ENCODE measurements around the gene HSP90AB1. TPM values are rescaled to one million over a fixed set of nuclear protein-coding genes. Genes with fewer than 3 reads are reported as not detected.

The HSP90AB1 gene
- total and polyA plus RNA-seq, 9 of the 15 experiments (the other 6 are each of a cell fraction or from before 2014, with no cell fraction given) = 1,780 to 3,358 (median 2,262) TPM

DNA sequence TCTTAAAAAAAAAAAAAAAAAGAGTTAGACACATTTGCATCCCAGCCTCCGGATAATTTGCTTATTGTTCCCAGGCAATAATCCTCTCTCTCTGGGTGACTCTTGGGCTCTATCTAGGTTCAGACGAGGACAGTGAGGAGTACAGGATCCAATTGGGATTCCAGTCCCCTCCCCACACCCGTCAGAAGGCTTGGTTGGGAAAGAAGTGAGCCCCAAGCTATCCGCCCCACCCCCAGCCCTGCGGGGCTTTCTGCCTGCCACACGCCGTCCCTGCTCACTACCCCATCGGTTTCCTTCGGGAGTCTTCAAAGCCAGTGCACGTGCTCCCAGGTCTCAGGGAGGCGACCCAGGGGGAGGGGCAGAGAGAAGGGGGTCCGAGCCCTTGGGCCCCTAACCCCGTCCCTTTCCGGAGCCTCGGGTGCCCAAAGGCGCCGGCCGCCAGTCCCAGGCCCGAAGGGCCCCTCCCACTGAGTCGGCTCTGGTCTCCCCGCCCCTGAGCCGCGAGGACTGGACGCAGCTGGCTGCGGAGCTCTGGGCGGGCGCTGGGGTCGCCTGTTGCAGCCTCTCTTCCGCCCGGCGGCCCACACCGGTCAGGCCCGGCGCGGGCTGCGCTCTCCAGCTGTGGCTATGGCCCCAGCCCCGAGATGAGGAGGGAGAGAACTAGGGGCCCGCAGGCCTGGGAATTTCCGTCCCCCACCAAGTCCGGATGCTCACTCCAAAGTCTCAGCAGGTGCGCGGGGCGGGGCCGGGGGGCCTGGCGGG lies 27.7 kb upstream of the HSP90AB1 start (continued):
- TF ChIP-seq RB1 (IDR thresholded peaks at IDR 0.05; ENCODE audit: low read depth) (peak; percentile 74; the same call in 1 of the 2 replicates), ZSCAN29 (IDR thresholded peaks at IDR 0.05) (0 out of 2 replicates have a peak, but pooled peaks have one; percentile 30), MCM3 (IDR thresholded peaks at IDR 0.05) (no peak), GATAD2A (IDR thresholded peaks at IDR 0.05) (0 out of 2 replicates have a peak, but pooled peaks have one; percentile 51), RBBP5 (IDR thresholded peaks at IDR 0.05; ENCODE audit: borderline replicate concordance, insufficient read depth, low read length, poor library complexity, severe bottlenecking) (peak; percentile 74), ZBTB26 (CRISPR knock-in tag; IDR thresholded peaks at IDR 0.05) (0 out of 2 replicates have a peak, but pooled peaks have one; percentile 61), ZNF384 (IDR thresholded peaks at IDR 0.05; ENCODE audit: low read depth, low read length) (peak; percentile 47), MXI1 (IDR thresholded peaks at IDR 0.05; ENCODE audit: low read depth, low read length) (no peak), ZNF184 (CRISPR knock-in tag; IDR thresholded peaks at IDR 0.05) (no peak), GABPB1 (CRISPR knock-in tag; IDR thresholded peaks at IDR 0.05) (peak; percentile 67), PRPF4 (IDR thresholded peaks at IDR 0.05; ENCODE audit: insufficient read depth, low read depth, low read length, poor library complexity, severe bottlenecking) (no peak), NRF1 (conservative IDR thresholded peaks at IDR 0.05 in 1 of 2, IDR thresholded peaks at IDR 0.05 in 1 of 2) (peak; percentile 77 to 79), E4F1 (CRISPR knock-in tag; IDR thresholded peaks at IDR 0.05; ENCODE audit: borderline replicate concordance) (no peak), FOXK1 (CRISPR knock-in tag; IDR thresholded peaks at IDR 0.05; ENCODE audit: borderline replicate concordance) (peak; percentile 92; the same call in 1 of the 2 replicates), POLR2AphosphoS5 (IDR thresholded peaks at IDR 0.05; ENCODE audit: control insufficient read depth, insufficient read depth, low read depth, low read length) (peak; percentile 61; the same call in 1 of the 2 replicates), ZKSCAN8 (CRISPR knock-in tag; IDR thresholded peaks at IDR 0.05) (no peak), ZNF354B (CRISPR knock-in tag; IDR thresholded peaks at IDR 0.05) (no peak), EHMT2 (IDR thresholded peaks at IDR 0.05) (no peak), RBM22 (IDR thresholded peaks at IDR 0.05; ENCODE audit: low read depth, low read length, poor library complexity, severe bottlenecking) (peak; percentile 88), ETS2 (tag; IDR thresholded peaks at IDR 0.05; ENCODE audit: borderline replicate concordance, poor library complexity, severe bottlenecking) (no peak)
- TF ChIP-seq, protein P1, sequence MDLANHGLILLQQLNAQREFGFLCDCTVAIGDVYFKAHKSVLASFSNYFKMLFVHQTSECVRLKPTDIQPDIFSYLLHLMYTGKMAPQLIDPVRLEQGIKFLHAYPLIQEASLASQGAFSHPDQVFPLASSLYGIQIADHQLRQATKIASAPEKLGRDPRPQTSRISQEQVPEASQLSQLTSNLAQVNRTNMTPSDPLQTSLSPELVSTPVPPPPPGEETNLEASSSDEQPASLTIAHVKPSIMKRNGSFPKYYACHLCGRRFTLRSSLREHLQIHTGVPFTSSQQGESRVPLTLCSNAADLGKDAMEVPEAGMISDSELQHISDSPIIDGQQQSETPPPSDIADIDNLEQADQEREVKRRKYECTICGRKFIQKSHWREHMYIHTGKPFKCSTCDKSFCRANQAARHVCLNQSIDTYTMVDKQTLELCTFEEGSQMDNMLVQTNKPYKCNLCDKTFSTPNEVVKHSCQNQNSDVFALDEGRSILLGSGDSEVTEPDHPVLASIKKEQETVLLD (IDR thresholded peaks at IDR 0.05) = no peak
- TF ChIP-seq, protein P2, sequence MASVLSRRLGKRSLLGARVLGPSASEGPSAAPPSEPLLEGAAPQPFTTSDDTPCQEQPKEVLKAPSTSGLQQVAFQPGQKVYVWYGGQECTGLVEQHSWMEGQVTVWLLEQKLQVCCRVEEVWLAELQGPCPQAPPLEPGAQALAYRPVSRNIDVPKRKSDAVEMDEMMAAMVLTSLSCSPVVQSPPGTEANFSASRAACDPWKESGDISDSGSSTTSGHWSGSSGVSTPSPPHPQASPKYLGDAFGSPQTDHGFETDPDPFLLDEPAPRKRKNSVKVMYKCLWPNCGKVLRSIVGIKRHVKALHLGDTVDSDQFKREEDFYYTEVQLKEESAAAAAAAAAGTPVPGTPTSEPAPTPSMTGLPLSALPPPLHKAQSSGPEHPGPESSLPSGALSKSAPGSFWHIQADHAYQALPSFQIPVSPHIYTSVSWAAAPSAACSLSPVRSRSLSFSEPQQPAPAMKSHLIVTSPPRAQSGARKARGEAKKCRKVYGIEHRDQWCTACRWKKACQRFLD (CRISPR knock-in tag; IDR thresholded peaks at IDR 0.05) = no peak; the same call in 1 of the 2 replicates

Data from K562 (cell line).